NCI-H2227 (cell line): ENCODE results near the gene GNA15.
A peak's percentile ranks its signal among the peaks of the same experiment; 100 is the strongest.
"Not testable (repeated sequence)": the region's sequence is repeated elsewhere in the genome, so short reads cannot be mapped to it uniquely, and the experiment has no call there.

Source experiments
- DNase-seq: peaks from one replicate; lab custom pipeline; 2025; ENCODE audit not compliant: unreplicated experiment; lab: John Stamatoyannopoulos, UW

The GNA15 gene

DNA sequence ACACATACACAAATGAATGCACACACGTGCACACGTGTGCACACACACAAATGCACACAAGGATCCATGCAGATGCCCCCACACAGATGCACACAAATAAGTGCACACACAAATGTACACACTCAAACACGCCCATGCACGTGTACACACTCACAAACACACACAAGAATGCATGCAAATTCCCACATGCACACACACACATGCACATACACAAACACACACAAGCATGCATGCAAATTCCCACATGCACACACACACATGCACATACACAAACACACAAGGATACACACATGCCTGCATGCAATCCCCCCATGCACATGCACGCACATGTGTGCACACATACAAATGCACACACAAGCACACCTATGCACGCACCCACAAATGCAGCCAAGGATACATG is 13.3 kb downstream of the GNA15 start:
- DNase-seq, result no peak

DNA sequence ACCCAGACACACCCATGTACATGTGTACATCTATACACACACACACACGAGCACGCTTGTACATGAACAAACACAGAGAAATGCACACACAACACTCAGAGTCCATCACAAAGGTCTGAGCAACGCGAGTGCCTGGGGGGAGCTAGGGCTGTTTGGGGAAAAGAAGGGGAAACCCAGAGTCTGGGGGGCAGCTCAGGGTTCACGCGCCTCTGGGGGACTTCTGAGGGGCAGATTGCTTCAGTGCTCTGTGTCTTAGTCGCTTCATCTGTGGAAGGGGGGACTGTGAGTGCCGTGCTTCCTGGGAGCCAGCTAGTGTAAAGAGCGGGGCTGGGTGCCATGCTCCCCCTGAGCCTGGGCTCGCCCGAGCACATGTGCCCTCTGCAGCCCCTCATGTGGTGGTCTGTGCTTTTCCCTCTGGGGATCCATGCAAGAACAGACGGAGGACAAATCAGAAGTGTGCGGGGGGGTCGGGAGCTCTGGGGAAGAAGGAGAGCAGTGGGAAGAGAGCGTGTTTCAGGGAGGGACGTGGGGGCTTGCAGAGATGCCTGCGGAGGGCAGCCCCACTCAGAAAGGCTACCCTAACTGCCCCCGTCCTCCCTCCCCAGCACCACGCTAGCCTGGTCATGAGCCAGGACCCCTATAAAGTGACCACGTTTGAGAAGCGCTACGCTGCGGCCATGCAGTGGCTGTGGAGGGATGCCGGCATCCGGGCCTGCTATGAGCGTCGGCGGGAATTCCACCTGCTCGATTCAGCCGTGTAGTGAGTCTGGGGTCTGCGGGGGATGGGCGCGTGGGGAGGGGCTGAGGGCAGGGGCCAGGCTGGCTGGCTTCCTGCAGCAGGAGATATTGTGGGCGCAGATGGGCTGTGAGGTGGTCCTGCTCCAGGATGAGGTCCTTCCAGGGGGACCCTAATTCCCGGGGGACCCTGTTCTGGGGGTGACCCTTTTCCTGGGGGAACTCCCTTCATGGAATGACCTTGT is 14.0 kb downstream of the GNA15 start:
- no peak for DNase-seq

DNA sequence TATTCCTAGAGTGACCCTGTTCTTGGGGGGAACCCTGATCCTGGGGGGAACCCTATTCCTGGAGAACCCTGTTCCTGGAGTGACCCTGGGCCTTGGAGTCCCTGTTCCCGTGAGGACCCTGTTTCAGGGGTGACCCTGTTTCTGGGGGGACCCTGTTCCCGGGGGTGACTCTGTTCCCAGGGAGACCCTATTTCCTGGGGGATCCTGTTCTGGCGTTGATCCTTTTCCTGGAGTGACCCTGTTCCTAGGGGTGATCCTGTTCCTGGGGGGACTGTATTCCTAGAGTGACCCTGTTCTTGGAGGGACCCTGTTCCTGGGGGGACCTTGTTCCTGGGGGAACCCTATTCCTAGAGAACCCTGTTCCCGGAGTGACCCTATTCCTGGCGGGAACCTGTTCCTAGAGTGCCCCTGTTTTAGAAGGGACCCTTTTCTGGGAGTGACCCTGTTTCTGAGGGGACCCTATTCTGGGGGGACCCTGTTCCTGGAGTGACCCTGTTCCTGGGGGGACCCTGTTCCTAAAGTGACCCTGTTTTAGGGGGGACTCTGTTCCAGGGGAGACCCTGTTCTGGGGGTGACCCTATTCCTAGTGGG is 15.0 kb downstream of the GNA15 start:
- no peak for DNase-seq

DNA sequence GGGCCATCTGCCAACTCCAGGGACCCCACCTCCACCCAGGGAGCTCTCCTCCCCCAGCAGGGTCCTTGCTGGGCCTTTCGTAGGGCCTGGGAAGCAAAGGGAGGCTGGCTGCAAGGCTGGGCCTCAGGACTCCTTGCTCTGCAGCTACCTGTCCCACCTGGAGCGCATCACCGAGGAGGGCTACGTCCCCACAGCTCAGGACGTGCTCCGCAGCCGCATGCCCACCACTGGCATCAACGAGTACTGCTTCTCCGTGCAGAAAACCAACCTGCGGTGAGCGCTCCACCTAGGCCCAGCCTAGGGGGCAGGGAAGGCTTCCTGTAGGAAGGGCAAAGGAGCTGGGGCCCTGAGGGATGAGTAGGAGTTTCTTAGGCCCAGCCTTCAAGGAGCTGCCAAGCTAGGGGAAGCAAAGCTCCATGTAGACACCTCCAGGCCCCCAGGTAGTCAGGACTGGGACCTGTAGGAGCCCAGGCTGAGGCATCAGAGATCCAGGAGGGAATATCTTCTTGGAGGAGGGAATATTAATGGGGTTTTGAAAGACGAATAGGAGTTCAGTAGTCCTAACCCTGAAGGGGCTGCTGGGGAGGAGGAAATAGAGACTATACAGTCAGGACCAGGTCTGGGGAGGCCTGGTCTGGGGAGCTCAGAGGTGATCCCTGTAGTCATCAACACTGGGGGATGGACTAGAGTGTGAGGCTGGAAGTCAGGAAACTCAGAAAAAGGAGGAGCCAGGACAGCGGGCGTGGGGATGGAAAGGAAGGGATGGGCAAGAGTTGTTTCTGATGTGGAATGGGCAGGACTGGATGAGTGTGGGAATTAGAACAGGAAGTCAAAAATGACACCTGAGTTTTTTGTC is 16.0 kb downstream of the GNA15 start:
- no peak for DNase-seq

DNA sequence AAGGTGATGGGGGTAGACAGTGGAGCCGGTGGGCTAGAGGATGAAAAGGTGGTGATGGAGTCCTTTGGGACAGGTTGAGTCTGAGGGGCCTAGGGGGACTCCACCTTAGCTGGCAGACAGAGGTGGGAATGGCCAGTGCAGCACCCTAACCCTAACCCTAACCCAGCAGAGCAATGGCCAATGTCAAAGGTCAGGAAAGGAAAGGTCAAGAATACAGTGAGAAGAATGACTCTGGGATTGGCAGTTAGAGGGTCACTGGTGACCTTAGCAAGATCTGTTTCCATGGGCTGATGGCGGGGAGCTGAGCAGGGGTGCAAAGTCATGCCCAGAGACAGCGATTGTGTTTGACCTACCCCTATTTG is 16.6 kb downstream of the GNA15 start:
- DNase-seq, result no peak

DNA sequence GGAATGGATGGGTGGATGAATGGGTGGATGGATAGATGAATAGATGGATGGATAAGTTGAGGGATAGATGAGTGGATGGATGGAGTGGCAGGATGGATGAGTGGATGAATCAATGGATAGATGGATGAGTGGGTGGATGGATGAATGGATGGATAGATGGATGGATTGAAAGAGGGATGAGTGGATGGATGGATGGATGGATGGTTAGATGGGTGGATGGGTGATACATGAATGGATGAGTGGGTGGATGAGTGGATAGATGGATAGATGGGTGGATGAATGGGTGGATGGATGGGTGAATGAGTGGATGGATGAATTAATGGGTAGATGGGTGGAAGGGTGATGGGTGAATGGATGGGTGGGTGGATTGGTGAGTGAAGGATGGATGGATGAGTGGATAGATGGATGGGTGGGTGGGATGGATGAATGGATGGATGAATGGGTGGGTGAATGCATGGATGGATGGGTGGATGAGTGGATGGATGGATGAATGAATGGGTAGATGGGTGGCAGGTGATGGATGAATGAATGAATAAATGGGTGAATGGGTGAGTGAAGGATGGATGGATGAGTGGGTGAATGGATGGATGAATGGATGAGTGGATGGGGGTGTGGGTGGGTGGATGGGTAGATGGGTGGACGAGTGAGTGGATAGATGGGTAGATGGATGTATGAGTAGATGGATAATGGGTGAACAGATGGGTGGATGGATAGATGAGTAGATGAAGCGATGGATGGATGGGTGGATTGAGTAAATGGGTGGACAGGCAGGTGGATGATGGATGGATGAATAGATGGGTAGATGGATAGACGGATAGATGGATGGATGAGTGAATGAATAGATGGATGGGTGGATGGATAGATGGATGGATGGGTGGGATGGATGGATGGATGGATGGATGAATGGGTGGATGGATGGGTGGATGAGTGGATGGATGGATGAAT is 17.7 kb downstream of the GNA15 start:
- no peak for DNase-seq

DNA sequence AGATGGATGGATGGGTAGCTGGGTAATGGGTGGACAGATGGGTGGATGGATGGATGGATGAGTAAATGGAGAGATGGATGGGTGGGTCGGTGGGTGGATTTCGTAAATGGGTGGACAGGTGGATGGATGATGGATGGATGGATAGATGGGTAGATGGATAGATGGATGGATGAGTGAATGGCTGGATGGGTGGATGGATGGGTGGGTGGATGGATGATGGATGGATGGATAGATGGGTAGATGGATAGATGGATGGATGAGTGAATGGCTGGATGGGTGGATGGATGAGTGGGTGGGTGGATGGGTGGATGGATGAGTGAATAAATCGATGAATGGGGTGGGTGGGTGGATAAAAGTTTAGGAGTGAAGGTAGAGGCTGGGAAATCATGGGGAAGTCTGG is 18.6 kb downstream of the GNA15 start:
- DNase-seq, result not testable (repeated sequence)

DNA sequence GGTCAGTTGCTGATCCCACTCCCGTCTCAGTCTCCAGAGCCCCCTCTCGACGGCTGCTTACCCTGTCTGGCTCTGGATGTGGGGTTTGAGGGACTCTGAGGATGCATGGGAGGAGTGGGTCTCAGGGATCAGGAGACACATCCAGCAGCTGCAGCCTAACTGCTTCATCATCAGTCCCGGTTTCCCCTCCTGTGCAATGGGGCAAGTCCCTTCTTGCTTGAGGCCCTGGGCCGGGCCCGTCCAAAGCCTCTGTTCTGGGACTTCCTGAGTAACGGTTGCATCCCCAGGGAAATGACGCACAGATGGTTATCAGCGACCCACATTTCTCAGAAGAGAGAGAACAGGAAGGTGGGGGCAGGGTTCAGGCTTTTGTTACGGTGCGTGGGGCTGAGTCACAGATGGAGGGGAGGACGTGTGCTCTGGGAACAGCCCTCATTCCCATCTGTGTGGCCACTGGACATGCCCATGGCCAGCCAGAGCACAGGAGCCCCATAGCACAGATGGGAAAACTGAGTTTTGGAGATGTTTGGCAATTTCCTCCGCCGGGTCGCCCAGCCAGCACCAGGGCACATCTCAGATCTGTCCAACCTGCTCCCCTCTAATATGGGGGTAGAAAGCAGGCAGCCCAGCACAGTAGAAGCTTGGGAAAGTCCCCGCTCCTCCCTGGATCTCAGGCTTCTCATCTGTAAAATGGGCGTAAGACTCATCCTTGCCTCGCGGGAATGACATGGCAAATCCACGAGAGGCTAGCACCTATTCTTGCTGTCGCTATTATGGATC is 19.3 kb downstream of the GNA15 start:
- DNase-seq, result no peak

DNA sequence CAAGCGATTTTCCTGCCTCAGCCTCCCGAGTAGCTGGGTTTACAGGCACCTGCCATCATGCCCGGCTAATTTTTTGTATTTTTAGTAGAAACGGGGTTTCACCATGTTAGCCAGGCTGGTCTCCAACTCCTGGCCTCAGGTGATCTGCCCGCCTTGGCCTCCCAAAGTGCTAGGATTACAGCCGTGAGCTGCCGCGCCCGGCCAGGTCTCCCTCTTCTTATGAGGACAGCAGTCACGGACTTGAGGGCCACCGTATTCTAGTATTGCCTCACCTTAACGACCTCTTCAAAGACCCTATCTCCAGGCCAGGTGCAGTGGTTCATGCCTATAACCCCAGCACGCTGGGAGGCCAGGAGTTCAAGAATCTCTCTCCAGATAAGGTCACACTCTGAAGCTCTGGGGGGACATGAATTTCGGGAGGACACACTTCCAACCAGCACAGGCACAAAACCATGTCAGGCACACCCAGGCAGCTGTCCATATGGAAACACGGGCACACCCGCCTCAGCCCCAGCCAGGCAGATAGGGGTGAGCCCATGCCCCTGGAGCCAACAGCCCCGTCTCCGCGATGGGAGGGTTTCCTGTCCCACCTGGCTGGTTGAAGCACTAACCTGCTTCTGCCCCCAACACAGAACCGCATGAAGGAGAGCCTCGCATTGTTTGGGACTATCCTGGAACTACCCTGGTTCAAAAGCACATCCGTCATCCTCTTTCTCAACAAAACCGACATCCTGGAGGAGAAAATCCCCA is 21.4 kb downstream of the GNA15 start:
- no peak for DNase-seq

DNA sequence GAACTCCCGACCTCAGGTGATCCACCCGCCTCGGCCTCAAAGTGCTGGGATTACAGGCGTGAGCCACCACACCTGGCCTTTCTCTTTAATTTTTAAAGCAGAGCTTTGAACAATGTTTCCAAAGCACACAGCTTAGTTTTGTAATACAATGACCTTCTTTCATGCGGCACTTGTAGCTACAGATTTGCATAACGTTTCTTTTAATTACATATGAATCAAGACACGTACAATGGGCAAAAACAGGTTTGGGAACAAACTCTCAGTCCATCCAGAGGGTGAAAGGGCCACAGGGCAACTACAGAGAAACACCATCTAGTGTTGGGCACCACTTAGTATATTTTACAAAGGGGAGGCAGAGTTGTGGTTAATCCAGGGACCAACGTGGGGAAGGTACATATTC is 23.7 kb downstream of the GNA15 start:
- DNase-seq, result no peak

DNA sequence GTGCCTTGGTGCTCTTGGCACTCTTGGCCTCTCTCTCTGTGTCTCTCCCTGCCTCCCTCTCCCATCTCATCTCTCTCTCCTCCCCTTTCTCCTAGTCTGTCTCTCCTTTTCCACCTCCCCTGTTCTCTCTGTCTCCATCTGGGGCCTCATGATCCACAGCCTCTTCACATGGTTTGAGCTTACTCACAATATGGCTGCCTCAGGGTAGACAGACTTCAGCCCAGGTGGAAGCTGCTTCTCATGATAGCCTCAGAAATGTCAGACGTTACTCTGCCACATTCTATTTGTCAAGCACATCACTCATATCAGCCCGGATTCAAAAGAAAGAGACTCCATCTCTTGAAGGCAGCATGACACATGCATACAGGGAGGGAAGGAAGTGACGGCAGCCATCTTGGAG is 24.4 kb downstream of the GNA15 start:
- DNase-seq, result no peak

DNA sequence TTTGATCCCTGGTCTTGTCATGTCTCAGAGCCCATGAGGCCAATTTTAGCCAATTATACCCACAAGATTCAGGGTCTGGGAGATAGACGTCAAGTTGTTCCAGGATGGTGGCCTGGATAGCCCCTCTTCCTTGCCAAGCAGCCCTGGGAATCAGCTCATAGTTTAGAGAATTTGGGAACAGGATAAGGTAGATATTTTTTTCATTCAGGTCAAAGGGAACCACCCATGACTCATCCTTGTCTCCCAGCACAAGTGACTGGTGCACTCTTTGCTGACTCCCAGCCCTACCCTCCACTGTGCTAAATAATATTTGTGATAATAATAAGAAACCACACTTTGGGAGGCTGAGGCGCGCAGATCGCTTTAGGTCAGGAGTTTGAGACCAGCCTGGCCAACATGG is 25.6 kb downstream of the GNA15 start:
- DNase-seq, result no peak

DNA sequence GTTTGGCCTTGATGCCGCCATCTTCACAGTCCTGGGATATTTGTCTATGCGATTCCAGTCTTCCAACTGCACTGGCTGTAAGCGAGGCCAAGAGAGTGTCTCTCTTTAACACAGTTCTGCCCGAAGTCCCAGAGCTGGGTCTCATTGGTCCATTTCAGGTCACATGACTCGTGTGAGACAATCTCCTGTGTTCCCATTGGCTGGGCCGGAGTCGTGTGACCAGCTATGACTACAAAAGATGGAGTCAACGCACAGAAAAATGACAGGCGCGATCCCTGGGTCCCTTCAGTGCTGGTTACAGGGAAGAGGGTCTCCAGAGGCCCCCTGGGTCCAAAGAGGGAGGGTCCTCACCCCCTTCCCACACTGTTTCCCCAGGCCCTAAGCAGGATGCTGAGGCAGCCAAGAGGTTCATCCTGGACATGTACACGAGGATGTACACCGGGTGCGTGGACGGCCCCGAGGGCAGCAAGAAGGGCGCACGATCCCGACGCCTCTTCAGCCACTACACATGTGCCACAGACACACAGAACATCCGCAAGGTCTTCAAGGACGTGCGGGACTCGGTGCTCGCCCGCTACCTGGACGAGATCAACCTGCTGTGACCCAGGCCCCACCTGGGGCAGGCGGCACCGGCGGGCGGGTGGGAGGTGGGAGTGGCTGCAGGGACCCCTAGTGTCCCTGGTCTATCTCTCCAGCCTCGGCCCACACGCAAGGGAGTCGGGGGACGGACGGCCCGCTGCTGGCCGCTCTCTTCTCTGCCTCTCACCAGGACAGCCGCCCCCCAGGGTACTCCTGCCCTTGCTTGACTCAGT is 26.8 kb downstream of the GNA15 start:
- DNase-seq, result peak; percentile 46

DNA sequence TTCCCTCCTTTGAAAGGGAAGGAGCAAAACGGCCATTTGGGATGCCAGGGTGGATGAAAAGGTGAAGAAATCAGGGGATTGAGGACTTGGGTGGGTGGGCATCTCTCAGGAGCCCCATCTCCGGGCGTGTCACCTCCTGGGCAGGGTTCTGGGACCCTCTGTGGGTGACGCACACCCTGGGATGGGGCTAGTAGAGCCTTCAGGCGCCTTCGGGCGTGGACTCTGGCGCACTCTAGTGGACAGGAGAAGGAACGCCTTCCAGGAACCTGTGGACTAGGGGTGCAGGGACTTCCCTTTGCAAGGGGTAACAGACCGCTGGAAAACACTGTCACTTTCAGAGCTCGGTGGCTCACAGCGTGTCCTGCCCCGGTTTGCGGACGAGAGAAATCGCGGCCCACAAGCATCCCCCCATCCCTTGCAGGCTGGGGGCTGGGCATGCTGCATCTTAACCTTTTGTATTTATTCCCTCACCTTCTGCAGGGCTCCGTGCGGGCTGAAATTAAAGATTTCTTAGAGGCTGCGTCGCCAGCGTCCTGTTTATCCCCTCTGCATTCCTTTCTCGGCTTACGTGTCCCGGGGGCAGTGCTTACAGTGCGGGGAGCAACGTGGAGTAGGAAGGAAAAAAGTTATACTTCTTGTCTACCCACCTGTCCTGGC is 27.5 kb downstream of the GNA15 start:
- peak; percentile 79 for DNase-seq

DNA sequence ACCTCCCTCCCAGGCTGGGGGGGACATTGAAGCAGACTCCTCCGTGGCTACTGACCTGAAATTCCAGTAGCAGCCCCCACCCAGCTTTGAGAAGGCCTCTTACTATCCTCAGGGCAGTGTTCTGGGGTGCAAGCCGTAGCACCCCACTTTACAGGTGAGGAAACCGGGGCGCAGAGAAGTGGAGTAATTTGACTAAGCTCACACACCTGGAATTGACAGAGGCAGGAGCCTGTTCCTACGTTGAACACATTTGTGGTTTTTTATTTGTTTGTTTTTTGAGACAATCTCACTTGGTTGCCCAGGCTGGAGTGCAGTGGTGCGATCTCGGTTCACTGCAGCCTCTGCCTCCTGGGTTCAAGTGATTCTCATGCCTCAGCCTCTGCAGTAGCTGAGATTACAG is 28.1 kb downstream of the GNA15 start:
- no peak for DNase-seq

DNA sequence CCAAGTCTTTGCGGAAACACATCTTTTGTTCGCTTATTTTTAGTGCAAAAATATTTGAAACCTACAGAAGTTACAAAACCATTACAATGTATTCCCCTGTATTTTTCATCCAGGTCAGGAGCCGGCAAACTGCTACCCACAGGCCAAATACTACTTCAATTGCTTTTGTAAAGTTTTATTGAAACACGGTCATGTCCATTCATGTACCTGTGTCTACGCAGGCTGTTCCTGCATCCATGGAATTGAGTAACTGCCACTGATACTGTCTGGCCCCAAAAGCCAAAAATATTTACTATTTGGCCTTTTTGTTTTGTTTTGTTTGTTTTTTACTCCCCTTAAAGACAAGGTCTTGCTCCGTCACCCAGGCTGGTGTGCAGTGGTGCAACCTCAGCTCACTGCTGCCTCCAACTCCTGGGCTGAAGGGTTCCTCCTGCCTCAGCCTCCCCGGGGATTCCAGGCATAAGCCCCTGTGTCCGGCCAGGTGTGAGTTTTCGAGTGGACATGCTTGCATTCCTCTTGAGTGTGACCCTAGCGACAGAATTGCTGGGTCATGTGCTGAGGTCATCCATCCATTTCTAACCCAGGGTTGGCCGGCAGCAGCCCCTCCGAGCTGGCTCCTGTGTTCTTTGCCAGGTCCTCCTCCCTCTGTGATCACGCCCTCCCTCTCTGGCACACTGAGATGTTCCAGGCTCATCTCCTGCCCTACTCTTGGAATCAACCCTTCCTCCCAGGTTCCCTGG is 31.9 kb downstream of the GNA15 start:
- DNase-seq, result no peak
